Adrenal gland (tissue), 12 donors: Measurements from ENCODE around the gene FGD2. TPM values are rescaled to one million over a fixed set of nuclear protein-coding genes. Genes with fewer than 3 reads are reported as not detected.
A peak's percentile ranks its signal among the peaks of the same experiment; 100 is the strongest.

Source experiments
- DNase-seq, 7 donors: peaks; one replicate each; pipeline ENCODE4 v3.0.0-alpha.2; 2019 to 2020
- H3K27ac ChIP-seq, 5 donors: fragments of 200-600 bp; sonication (generic) in 4 of 5; 1 replicate in 3 of 5; 2 replicates in 2 of 5; pipeline versions ENCODE4 v1.5.1 to v1.8.0; 2016 to 2020; ENCODE audit warnings: mild to moderate bottlenecking in 1 of 5
- H3K27me3 ChIP-seq: fragments of 200-600 bp; 2 replicates; pipeline ENCODE4 v1.8.0; 2021
- H3K36me3 ChIP-seq, 2 donors: fragments of 200-600 bp; replicated peaks in 1 of 2; 1 replicate in 1 of 2; 2 replicates in 1 of 2; pipeline versions ENCODE4 v1.5.1 to v1.8.0; 2018 to 2022
- H3K4me1 ChIP-seq, 2 donors: fragments of 200-600 bp; replicated peaks in 1 of 2; 1 replicate in 1 of 2; 2 replicates in 1 of 2; pipeline versions ENCODE4 v1.5.1 to v1.8.0; 2018 to 2021
- H3K4me3 ChIP-seq, 4 donors: fragments of 200-600 bp; sonication (generic) in 3 of 4; one replicate each; pipeline ENCODE4 v1.5.1; 2016 to 2018
- H3K9me3 ChIP-seq, 3 donors: fragments of 200-600 bp; sonication (generic) in 1 of 3; replicated peaks in 1 of 3; 1 replicate in 2 of 3; 2 replicates in 1 of 3; pipeline versions ENCODE4 v1.5.1 to v1.8.0; 2016 to 2021
- POLR2A ChIP-seq, 2 donors: fragments of 450-650 bp; IDR thresholded peaks; one replicate each; pipeline ENCODE4 v1.6.1; 2017; ENCODE audit warnings: antibody characterized with exemption in 2 of 2, mild to moderate bottlenecking in 2 of 2, moderate library complexity in 1 of 2
- WGBS, 4 donors: extraction: QIAGEN DNeasy Blood & Tissue Kit in 2 of 4; methylation state at CpG; one replicate each; pipeline versions ENCODE4 v1.1.5 to v1.1.7; 2013 to 2017; 5-methylcytosine and 5-hydroxymethylcytosine counted together
- intact Hi-C, 2 donors: fragments of 100-400 bp; cut with DNase I; formaldehyde crosslinking; loops; one replicate each; pipeline versions ENCODE4 v1.14.1 to v1.15.0; 2022 to 2023
- polyA plus RNA-seq, 3 donors: library from polyadenylated mRNA; stranded (reverse); fragments of 200-250 nt in 2 of 3; fragments of 350-450 nt in 1 of 3; fragmentation: Illumina TruSeq in 1 of 3; extraction: RNeasy Lipid Tissue Mini Kit (QIAGEN cat#74804) in 1 of 3; gene quantifications; one replicate each; pipeline ENCODE4 v1.2.3, GENCODE V29; 2013 to 2014
- total RNA-seq, 9 donors: library from RNA; depleted of rRNA in 4 of 9; stranded (reverse); fragments of >200 nt in 4 of 9; fragments of 120-200 nt in 1 of 9; fragmentation: NEBNext Ultra II Directional in 1 of 9; extraction: Animal tissue kit (Norgen Biotek cat#: 25700) in 1 of 9; gene quantifications; one replicate each; pipeline versions ENCODE4 v1.1.0 to v1.2.4, GENCODE V29; 2013 to 2023
- TF ChIP-seq, protein P1 (sequence below), 6 experiments: fragments of 450-650 bp in 4 of 6; fragments of 200-600 bp in 2 of 6; sonication (generic) in 1 of 6; IDR thresholded peaks; 1 replicate in 5 of 6; 2 replicates in 1 of 6; pipeline versions ENCODE4 v1.5.1 to v1.8.0; 2016 to 2021; ENCODE audit warnings: antibody characterized with exemption in 6 of 6, mild to moderate bottlenecking in 2 of 6, moderate library complexity in 1 of 6
- donor health status: healthy with polysubstance abuse.
- donor health status: Bipolar disorder and iron deficiency.
- donor health status: DM: yes; HTN: yes; CAD: no.
- donor health status: DM: no; HTN: no; CAD: no.
- donor health status: DM: no; HTN: no; CAD: no.
- donor health status: DM: yes; HTN: yes; CAD: no.

Gene FGD2
- total and polyA plus RNA-seq, 12 donors: 2.0 to 117 (median 26.4) TPM

DNA sequence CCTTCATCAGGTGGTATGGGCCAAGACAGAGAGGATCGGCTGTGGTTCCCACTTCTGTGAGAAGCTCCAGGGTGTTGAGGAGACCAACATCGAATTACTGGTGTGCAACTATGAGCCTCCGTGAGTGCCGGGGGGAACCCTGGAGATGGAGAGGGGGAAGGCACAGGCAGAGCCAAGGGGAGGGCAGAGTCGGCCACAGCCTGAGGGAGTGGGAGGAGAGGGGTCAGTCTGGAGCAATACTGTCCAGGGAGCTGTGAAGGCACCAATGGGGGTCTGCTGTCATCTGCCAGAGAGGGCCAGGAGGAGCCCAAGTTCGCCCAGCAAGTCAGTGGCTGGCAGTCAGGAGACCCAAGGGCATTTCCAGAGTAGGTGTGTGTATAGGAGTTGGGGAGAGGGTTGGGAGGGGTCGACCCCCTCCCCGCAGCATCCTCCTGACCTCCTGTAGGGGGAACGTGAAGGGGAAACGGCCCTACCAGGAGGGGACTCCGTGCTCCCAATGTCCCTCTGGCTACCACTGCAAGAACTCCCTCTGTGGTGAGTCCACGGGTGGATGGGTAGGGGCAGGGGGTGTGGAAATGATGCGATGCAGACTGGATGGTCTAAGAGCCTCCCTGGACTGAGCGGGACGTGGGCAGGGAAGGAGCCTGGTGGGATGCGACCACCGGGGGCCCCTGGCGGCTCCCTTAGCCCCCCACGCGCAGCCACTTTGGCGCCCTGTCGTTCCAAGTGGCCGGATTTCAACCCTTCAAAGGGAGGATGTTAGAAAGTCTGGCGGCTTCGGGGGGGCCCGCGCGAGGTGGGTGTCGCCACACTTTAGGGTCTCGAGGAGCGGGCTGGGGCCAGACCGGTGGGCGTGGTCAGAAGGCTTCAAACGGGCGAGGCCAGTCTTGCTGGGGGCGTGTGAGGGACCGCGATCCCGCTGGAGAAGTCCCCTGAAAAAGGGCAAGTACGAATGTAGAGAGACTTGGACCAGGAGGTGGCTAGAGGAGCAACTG, 43.7 kb upstream of the FGD2 start:
- Histone ChIP-seq H3K27ac (peak overlapping the region in 1 of 5 donors; percentile 77), H3K9me3 (no peaks in the 10 kb centered on the region), H3K4me1 (peaks cover 0 to 8% of the 10 kb centered on the region in 2 donors), H3K4me3 (no peak overlapping the region), H3K36me3 (no peaks in the 10 kb centered on the region), H3K27me3 (no peaks in the 10 kb centered on the region)
- no peak for TF ChIP-seq POLR2A (IDR thresholded peaks at IDR 0.05)
- TF ChIP-seq, protein P1, sequence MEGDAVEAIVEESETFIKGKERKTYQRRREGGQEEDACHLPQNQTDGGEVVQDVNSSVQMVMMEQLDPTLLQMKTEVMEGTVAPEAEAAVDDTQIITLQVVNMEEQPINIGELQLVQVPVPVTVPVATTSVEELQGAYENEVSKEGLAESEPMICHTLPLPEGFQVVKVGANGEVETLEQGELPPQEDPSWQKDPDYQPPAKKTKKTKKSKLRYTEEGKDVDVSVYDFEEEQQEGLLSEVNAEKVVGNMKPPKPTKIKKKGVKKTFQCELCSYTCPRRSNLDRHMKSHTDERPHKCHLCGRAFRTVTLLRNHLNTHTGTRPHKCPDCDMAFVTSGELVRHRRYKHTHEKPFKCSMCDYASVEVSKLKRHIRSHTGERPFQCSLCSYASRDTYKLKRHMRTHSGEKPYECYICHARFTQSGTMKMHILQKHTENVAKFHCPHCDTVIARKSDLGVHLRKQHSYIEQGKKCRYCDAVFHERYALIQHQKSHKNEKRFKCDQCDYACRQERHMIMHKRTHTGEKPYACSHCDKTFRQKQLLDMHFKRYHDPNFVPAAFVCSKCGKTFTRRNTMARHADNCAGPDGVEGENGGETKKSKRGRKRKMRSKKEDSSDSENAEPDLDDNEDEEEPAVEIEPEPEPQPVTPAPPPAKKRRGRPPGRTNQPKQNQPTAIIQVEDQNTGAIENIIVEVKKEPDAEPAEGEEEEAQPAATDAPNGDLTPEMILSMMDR (IDR thresholded peaks at IDR 0.05): no peak
- intact Hi-C loops: no loop called here
- DNase-seq: peak in 2 of 7 donors; percentile 9 to 15
- 64 to 85% (median 74%) methylated on average over 19 to 40 of the region's 40 CpGs for WGBS, 4 donors

DNA sequence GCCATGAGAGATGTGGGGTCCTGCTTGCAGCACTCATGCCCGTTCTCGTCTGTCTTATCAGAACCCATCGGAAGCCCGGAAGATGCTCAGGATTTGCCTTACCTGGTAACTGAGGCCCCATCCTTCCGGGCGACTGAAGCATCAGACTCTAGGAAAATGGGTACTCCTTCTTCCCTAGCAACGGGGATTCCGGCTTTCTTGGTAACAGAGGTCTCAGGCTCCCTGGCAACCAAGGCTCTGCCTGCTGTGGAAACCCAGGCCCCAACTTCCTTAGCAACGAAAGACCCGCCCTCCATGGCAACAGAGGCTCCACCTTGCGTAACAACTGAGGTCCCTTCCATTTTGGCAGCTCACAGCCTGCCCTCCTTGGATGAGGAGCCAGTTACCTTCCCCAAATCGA, 42.6 kb upstream of the FGD2 start:
- H3K27me3 ChIP-seq: no peaks in the 10 kb centered on the region
- intact Hi-C loops: no loop called here
- peaks cover 0 to 10% of the 10 kb centered on the region in 2 donors for H3K36me3 ChIP-seq
- H3K9me3 ChIP-seq: no peaks in the 10 kb centered on the region
- DNase-seq: peak; percentile 55 to 86 (median 73)
- no peak overlapping the region for H3K27ac ChIP-seq
- 64 to 81% (median 68%) methylated on average over 9 to 12 of the region's 12 CpGs for WGBS, 4 donors
- no peak for TF ChIP-seq POLR2A (IDR thresholded peaks at IDR 0.05)
- TF ChIP-seq, protein P1 (IDR thresholded peaks at IDR 0.05): no peak
- H3K4me1 ChIP-seq: peaks cover 0 to 16% of the 10 kb centered on the region in 2 donors
- no peak overlapping the region for H3K4me3 ChIP-seq

DNA sequence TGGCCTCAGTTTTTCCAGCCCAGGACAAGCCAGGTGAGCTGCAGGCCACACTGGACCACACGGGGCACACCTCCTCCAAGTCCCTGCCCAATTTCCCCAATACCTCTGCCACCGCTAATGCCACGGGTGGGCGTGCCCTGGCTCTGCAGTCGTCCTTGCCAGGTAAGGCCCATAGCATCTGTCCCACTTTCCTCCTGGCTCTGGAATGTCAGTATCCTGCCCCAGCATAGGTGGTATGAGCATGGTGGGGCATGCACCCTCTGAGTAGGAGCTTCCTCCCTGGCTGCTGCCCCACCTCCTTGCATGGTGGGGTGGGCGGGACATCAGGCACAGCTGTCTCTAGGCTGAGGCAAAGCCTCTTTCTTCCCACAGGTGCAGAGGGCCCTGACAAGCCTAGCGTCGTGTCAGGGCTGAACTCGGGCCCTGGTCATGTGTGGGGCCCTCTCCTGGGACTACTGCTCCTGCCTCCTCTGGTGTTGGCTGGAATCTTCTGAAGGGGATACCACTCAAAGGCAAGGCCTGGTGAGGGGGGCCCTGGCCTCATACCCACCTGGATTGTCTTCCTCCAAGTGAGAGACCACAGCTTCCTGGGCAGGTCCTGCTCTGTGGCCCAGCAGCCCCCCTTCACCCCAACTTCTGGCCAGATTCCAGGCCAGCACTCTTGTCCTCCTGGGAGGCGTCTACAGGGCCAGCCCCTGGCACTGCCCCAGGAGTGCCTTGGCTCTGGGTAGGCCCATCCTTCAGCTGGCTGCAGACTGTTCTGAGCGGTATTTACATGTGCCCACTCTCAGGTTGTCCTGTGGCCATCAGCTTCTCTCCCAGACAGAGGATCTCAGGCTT, 41.8 kb upstream of the FGD2 start:
- Histone ChIP-seq H3K27ac (no peak overlapping the region), H3K9me3 (no peaks in the 10 kb centered on the region), H3K36me3 (peaks cover 0 to 18% of the 10 kb centered on the region in 2 donors), H3K4me1 (peaks cover 0 to 16% of the 10 kb centered on the region in 2 donors), H3K4me3 (no peak overlapping the region), H3K27me3 (no peaks in the 10 kb centered on the region)
- peak in 6 of 7 donors; percentile 45 to 80 (median 73) for DNase-seq
- intact Hi-C loops: no loop called here
- 75 to 89% (median 81%) methylated on average over 7 to 11 of the region's 11 CpGs for WGBS, 4 donors
- TF ChIP-seq, protein P1 (IDR thresholded peaks at IDR 0.05): no peak
- no peak for TF ChIP-seq POLR2A (IDR thresholded peaks at IDR 0.05)

DNA sequence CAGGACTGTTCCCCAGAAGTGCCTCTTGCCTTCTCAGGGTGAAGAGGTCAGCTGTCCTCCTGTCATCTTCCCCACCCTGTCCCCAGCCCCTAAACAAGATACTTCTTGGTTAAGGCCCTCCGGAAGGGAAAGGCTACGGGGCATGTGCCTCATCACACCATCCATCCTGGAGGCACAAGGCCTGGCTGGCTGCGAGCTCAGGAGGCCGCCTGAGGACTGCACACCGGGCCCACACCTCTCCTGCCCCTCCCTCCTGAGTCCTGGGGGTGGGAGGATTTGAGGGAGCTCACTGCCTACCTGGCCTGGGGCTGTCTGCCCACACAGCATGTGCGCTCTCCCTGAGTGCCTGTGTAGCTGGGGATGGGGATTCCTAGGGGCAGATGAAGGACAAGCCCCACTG, 41.1 kb upstream of the FGD2 start:
- 74 to 100% (median 88%) methylated on average over 1 to 6 of the region's 6 CpGs for WGBS, 4 donors
- Histone ChIP-seq H3K27me3 (no peaks in the 10 kb centered on the region), H3K9me3 (no peaks in the 10 kb centered on the region), H3K4me1 (peaks cover 0 to 16% of the 10 kb centered on the region in 2 donors), H3K4me3 (no peak overlapping the region), H3K27ac (no peak overlapping the region), H3K36me3 (peaks cover 0 to 25% of the 10 kb centered on the region in 2 donors)
- intact Hi-C loops: no loop called here
- no peak for TF ChIP-seq POLR2A (IDR thresholded peaks at IDR 0.05)
- TF ChIP-seq, protein P1 (IDR thresholded peaks at IDR 0.05): no peak
- peak in 1 of 7 donors; percentile 13 for DNase-seq
